HFF-Myc (cell line): Measurements from ENCODE around the gene CACNB2.

ENCODE experiments used
- DNase-seq: peaks from one replicate; pipeline ENCODE4 v3.0.0-alpha.2; 2011; ENCODE audit warnings: low read depth; ENCODE audit errors: extremely low read depth
- H3K4me3 ChIP-seq: replicated peaks from 2 replicates; pipeline ENCODE4 v1.5.1; 2011; ENCODE audit warnings: low read depth, mild to moderate bottlenecking, control low read depth, low read length
- TF ChIP-seq, protein P1 (sequence below): IDR thresholded peaks from 2 replicates; pipeline ENCODE4 v1.5.1; 2012; ENCODE audit warnings: mild to moderate bottlenecking, low read depth, low read length, control low read depth; ENCODE audit errors: missing control alignments

The CACNB2 gene

DNA sequence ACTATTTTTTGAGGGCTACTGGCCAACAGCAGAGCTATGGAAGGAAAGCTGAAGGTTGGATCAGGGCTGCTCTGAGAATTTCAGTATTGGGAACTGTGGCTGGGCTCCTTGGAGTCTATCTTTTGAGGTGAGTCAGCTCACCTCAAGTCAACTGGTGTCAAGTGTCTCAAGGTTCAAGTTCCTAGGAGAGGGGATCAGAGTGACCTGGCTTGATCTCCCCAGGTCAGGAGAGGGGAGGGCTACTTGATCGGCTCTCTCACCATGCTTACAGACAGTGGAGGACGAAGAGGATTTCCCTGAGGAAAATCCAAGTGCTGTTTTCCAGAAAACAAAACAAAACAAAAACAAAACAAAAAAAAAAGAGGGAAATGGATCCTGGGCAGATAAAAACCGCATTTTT is 132.8 kb downstream of the CACNB2 start:
- no peak for DNase-seq
- TF ChIP-seq, protein P1, sequence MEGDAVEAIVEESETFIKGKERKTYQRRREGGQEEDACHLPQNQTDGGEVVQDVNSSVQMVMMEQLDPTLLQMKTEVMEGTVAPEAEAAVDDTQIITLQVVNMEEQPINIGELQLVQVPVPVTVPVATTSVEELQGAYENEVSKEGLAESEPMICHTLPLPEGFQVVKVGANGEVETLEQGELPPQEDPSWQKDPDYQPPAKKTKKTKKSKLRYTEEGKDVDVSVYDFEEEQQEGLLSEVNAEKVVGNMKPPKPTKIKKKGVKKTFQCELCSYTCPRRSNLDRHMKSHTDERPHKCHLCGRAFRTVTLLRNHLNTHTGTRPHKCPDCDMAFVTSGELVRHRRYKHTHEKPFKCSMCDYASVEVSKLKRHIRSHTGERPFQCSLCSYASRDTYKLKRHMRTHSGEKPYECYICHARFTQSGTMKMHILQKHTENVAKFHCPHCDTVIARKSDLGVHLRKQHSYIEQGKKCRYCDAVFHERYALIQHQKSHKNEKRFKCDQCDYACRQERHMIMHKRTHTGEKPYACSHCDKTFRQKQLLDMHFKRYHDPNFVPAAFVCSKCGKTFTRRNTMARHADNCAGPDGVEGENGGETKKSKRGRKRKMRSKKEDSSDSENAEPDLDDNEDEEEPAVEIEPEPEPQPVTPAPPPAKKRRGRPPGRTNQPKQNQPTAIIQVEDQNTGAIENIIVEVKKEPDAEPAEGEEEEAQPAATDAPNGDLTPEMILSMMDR, result no peak
- no peak overlapping the region for H3K4me3 ChIP-seq

GRCh38 chr10:18278181-18278580 is 138.0 kb downstream of the CACNB2 start:
- DNase-seq, result no peak
- no peak overlapping the region for H3K4me3 ChIP-seq
- TF ChIP-seq, protein P1, result no peak

GRCh38 chr10:18279173-18279572 is 138.9 kb downstream of the CACNB2 start:
- TF ChIP-seq, protein P1, result no peak
- H3K4me3 ChIP-seq, result no peak overlapping the region
- DNase-seq, result no peak

GRCh38 chr10:18282094-18282493 is 141.9 kb downstream of the CACNB2 start:
- H3K4me3 ChIP-seq, result no peak overlapping the region
- TF ChIP-seq, protein P1, result no peak
- no peak for DNase-seq

DNA sequence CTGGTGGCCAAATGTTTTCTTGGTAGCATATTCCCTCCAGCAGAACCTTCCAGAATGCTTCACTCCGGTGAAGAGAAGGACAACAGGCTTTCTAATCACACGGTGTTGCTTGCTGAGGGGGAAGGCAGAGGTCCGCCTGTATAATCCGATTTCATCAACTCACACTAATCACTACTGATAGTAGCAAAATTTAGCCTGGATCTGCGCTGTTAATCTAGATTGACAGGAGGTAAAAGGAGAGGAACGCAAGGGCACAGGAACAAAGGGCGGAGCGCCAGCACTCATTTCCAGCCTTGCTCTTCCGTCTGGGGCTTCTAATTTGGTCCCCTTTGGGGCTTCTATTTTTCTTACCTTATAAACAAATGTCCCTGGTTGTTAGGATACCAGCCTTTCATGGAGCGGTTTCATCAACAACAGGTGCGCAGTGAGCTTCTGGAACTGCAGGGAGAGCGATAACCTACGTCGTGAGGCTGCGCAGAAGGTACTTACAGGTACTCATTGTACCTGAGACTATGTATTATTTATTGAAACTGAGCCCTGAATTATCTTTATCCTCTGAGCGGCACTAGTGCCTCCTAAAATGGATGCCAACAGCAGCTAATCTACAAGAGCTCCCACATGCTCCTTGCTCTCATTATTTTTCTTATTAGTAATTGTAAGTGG is 150.6 kb downstream of the CACNB2 start:
- no peak for DNase-seq
- TF ChIP-seq, protein P1, result no peak
- no peak overlapping the region for H3K4me3 ChIP-seq

- TF ChIP-seq, protein P1, result no peak
- DNase-seq, result no peak
- no peak overlapping the region for H3K4me3 ChIP-seq
Observed at GRCh38 chr10:18293536-18294510, 153.6 kb downstream of the CACNB2 start.
